ENCODE measurements around the gene ZNF71.

Gene ZNF71

DNA sequence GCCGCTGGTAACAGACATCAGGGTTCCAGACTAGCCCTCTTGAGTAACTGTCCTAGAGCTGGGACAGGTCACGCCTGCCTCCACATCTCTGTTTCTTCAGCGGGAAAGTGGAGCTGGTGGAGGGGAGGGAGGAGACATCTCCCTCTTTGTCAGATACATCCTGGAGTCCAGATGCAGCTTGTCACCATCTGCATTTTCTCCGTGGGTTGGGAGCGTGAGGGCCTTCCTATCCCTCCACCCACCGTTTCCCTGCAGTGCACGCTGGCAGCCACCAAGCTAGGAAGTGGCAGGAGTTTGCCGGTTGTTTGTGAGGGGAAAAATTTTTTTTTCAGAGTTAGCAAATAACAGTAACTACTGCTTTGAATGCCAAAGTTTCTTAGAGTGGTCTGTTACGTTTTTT, 27.9 kb downstream of the ZNF71 start:
- FAIRE-seq: no peak

DNA sequence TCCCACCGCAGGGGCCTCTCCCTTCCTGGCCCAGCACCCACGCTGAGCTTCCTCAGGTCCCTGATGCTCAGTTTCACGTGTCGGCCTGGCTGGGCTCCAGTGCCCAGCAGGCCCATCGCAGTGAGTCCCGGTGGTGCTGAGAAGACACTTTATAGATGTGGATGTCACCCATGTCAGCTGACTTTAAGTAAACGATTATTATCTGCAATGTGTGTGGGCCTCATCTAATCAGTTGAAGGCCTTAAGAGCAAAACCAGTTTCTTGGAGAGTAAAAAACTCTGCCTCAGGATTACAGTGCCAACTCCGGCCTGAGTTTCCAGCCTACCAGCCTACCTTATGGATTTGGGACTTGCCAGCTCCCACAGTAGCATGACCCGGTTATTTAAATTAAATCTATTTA, 30.6 kb downstream of the ZNF71 start:
- no peak for FAIRE-seq

DNA sequence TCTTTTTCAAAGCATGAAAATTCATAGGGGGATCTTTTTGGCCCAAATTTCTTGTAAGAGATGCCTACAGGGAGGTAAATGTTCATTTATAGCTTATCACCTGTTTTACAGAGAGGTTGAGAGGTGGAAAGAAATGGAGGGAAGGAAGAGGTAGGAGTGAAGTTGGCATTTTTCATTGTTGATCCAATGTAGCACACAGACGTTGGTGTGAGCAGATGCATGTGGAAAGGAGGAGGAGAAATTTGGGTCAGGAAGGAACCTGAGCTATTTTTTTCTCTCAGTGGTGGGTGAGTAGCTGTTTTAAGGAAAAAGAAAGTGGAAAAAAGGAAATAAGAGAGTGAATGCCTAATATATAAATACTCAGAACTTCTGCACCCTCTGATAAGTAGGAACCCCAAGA, 37.9 kb downstream of the ZNF71 start:
- FAIRE-seq: no peak

DNA sequence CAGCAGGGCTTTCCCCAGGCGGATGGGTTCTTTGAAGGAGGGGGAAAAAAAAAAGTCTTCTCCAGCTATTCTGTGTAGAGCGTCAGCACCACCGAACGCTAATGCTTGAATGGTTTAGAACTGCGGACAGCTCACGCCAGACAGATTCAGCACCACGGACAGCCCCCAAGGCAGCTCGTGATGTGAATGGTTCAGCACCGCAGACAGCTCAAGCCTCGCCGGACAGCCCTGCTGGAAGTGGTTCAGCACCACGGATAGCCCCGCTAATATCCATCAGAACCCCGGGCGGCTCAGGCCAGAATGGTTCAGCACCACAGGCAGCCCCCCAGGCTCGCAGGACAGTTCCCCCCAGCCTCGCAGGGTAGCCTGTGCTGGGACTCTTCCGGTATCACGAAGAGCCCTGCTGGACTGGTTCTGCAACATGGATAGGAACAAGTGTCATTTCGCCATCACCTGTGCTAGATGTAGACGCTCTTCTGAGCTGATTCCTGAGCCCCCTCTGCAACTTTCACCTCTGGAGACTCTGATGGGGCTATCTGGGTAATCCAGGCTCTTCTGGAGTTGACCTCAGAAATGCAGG, 43.0 kb downstream of the ZNF71 start:
- FAIRE-seq: no peak

DNA sequence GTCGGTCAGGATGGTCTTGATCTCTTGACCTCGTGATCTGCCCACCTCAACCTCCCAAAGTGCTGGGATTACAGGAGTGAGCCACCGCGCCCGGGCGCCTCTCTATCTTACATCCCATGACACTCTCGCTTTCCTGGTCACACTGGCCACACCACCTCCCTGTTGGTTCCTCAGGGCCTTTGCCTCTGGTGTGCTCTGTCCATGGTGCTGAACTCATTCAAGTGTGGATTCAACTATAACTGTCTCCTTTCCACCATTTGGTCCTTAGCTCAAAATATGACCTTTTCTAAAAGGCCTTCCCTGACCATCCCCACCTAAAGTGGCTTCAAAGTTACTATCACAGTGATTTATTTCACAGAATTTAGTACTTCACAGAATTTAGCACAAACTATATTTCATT, 44.1 kb downstream of the ZNF71 start:
- no peak for FAIRE-seq

DNA sequence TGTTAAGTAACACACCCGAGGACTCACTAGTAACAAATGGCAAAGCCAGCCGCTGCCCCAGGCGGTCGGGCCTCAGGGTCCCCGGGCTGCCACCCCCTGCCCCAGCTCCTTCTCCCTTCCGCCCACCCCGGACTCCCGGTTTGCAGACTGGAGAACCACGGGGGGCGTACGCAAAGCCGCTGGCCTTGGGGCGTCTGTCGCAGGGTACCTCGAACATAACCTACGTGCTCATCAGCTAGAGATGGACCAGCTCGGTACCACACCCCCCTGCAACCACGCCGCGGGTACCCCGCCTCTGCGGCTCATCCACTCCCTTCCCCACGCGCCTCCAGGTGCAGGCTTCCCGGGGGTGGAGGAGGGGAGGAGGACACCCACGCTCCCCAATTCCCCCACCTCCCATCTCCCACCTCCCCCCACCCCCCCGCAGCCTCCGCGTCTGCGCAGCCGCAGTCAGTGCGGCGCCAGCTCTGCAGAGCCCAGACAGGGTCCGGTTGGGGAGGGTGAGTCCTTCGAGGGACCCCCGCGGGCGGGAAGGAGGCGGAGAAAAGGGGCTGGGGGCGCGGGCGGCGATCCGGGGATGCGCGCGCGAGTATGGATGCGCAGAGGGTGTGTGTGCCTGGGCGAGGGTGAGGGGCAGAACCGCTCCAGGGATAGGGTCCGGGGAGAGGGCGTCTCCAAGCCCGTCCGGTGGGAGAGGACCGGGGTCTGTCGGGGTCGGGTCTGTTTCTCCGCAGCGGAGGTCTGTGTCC, 47.8 kb downstream of the ZNF71 start, which contains the start of gene SMIM17:
Gene SMIM17, plus strand, starts transcription at position 449 of the 749 bp plus-strand sequence. CDS start 2,509 bp downstream, outside the sequence.
- no peak for FAIRE-seq

DNA sequence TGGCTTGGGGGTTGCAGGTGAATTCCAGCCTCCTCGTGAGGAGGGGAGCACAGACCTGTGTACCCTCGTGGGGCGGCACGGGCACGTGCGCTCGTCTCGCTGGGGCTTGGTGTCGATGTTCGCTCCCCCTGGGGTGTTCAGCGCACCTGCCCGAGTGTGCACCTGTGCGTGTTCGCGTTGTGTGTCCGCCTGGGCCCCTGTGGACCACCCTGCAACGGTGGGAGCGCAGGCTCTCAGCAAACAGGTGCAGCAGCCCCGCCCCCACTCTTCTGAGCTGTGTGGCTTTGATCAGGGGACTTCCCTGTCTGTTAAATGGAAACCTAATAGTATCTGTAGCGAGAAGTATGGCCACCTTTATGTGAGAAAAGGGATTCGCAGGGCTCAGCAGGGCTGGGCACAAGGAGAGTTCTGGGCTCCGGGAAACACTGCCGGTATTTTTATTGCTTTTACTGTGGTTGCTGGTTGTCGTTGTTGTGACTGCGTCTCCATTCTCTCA, 48.4 kb downstream of the ZNF71 start:
- no peak for FAIRE-seq

DNA sequence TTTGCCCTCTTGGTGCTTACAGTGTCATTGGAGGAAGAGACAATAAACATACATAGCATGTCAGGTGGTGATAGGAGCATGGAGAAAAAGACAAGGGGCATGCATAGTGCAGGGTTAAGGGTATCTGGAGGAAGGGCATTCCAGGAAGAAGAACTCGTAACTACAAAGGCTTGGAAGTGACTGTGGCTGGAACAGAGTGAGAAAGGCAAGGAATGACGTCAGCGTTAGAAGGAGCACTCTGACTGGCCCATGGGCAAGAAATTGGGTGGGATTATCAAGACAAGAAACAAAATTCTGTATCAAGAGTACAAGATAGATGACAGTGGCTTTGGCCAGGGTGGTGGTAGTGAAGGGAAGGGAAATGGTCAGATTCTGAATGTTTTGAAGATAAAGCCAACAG, 59.0 kb downstream of the ZNF71 start:
- FAIRE-seq: no peak

DNA sequence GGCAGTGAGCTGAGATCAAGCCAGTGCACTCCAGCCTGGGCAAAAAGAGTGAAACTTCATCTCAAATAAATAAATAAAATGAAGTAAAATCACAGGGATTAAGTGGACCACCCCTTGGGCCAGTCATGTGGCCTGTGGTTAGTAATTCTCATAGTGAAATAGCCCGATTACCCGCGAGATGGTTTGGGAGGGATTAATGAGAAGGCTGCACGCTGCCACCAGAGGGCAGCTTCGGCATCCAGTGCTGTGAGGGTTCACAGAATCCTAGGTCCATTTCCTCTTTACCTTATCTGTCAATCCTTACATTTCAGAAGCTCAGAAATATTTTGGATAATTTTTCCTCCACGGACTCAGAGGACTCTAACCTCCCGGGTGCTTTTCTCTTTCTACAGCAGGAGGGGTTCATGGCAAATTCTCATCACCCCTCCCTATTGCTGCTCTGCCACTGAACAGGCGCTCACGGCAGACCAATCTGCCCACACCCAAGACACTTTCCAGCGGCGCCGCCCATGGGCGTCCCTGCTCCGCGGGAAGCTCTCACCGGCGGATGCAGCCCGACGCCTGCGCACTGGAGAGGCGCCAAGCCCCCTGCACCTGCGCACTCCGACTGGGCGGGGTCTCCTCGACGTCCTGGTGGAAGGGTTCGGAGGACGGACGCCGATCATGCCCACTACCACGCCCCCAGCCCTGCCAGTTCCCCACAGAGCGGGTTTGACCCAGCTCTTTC, 65.4 kb downstream of the ZNF71 start:
- no peak for FAIRE-seq

DNA sequence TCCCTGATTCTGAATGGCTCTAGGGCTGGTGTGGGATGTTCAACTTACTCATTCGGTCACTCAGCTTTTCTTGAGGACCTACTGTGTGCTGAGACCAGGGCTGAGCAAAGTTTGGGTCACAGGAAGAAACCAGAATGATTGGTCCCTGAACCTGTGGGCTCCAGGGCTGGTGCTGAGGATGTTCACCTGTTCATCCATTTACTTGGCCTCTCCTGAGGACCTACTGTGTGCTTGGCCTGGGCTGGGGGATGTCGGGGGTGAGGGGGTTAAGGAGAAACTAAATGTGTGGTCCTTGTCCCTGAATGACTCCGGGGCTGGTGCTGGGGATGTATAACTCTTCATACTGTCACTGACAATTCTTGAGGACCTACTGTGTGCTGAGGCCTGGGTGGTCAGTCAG, 66.1 kb downstream of the ZNF71 start:
- no peak for FAIRE-seq

DNA sequence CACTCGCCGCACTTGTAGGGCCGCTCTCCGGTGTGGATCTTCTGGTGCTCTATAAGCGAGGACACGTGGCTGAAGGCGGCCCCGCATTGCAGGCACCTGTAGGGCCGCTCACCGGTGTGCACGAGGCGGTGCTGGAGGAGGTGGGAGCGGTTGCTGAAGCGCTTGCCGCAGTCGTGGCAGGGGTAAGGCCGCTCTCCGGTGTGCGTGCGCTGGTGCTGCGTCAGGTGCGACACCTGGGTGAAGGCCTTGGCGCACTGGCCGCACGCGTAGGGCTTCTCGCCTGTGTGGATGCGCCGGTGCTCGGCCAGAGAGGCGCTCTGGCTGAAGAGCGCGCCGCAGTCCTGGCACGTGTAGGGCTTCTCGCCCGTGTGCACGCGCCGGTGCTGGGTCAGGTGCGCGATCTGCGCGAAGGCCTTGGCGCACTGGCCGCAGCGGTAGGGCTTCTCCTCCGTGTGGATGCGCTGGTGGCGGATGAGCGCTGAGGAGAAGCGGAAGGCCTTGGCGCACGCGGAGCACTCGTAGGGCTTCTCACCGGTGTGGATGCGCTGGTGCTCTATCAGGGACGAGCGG, 68.9 kb downstream of the ZNF71 start:
- FAIRE-seq: no peak

DNA sequence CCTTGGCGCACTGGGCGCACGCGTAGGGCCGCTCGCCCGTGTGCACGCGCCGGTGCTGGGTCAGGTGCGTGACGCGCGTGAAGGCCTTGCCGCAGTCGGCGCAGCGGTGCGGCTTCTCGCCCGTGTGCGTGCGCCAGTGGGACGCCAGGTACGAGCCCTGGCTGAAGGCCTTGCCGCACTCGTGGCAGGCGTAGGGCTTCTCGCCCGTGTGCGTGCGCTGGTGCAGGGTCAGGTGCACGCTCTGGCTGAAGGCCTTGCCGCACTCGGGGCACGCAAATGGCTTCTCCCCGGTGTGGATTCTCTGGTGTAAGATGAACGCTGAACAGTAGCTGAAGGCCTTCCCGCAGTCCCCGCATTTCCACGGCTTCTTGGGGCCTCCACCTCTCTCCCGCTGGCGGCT, 69.4 kb downstream of the ZNF71 start:
- no peak for FAIRE-seq

DNA sequence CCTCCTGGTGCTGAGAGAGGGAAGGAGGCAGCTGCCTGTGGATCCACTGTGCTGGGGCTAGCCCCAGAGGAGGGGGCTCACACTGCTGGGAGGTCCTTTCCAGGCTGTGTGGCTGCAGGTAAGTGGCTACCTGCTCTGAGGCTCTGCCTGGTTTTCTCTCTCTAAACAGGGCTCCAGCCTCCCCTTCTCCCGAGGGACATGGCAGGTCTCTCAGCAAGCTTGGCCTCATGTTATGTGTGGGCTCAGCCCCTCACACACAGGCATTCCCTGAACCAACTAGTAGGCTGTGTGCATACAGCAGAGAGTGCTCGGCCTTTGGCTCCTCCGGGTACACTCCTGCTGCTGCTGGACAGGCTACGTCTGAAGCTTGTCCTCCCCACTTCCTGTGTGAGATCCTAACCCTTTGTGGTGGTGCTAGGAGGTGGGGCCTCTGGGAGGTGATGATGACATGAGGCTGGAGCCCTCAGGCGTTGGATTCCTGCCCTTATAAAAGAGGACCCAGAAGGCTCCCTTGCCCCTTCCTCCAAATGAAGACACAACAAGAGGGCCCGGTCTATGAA, 72.3 kb downstream of the ZNF71 start:
- FAIRE-seq: no peak

DNA sequence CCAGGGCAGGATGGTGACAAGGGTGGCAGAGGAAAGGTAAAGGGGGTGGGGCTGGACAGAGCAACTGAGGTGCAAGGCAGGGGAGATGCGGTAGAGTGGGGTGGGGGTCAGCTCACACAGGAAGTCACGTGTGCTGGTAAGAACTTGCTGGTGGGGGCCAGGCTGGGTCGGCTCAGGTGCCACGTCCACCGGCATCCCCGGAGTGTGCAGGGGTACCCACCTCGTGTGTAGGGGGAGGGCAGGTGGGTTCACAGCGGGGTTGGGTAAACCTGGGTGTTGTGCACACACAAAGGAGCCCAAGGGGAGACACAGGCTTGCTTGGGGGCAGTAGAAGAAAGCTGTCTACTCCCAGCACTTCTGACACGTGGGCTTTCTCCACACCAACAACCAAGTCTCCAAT, 73.6 kb downstream of the ZNF71 start:
- FAIRE-seq: no peak

DNA sequence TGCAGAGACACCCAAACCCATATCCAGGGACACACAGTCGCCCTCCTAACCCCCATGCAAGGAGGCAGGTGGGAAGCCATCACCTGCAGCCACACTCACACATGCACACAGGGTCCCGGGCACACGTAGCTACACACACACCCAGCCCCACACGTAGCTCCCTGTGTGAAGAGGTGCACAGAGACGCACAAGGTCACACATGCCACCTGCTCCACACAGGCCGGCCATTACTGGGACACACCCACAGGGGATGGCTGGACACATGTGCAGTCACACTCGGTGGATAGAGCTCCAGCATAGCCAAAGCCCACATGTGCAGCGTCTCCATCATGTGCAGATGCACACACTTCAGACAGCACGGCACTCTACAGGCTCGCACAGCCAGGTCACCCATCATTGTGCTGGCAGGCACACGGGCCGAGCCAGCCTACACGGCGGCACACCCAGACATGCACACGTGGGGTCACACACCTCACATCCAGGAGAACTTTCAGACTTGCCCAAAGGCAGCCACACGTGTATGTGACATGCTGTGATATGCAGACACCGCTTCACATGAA, 75.4 kb downstream of the ZNF71 start:
- no peak for FAIRE-seq

DNA sequence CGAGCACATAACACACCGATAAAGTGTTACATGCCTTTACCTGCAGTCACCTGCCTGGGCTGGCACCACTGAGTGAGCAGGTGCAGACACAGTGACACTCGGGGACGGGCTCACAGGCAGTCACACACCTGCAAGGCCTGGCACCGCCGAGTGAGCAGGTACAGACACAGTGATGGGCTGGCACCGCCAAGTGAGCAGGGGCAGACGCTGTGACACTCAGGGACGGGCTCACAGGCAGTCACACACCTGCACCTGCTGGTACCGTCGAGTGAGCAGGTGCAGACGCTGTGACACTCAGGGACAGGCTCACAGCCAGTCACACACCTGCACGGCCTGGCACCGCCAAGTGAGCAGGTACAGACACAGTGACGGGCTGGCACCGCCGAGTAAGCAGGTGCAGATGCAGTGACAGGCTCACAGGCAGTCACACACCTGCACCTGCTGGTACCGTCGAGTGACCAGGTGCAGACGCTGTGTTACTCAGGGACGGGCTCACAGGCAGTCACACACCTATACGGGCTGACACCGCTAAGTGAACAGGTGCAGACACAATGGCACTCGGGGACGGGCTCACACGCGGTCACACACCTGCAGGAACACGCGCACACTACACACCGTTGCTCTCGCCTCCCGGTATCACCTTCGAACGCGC, 76.0 kb downstream of the ZNF71 start:
- FAIRE-seq: no peak

DNA sequence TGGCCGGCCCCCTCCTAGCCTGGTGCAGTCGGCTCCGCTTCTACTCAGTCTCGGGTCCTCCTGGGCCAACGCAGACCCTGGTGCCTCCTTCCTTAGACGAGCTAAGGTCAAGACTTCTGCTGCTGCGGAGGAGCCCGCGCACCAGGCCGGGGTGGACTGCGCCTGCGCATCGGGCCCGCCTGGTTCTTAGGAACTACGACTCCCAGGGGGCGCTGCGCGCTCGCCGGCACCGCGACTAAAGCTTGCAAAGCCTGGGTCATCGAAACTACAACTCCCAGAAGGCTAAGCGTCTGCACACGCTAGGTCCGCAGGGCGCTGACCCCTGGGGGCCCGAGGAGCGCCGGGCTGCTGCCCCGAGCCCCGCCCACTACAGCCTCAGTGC, 76.5 kb downstream of the ZNF71 start, which contains the start of gene ZNF835:
Gene ZNF835, minus strand, starts transcription at position 145 of the 382 bp plus-strand sequence. CDS start 6,559 bp downstream, outside the sequence.
- FAIRE-seq: no peak

DNA sequence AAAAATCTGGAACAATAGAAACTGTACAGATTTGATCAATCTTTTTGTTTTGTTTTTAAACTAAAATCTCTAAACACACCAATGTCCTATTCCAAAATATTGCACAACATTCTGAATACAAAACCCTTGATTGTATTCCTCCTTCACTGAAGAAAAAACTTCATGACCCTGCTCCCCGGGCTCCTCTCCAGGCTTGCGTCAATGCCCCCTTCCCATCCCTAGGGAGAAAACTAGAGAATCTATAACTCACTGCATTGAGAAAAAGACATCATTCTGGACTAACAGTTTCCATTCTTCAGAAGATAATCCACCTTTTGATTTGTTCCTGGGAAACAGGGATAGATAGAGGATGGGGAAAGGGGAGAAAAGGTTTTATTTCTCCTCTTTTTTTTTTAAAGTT, 77.5 kb downstream of the ZNF71 start:
- FAIRE-seq: peak; percentile 46

Measured in endometrium (tissue), 2 donors.